Brain pericyte (primary cell): ENCODE data around the gene HOMEZ.
"Not testable (repeated sequence)": the region's sequence is repeated elsewhere in the genome, so short reads cannot be mapped to it uniquely, and the experiment has no call there.

Experiments used
- DNase-seq: peaks from one replicate; pipeline ENCODE4 v3.0.0-alpha.2; 2012; ENCODE audit warnings: low read depth, low spot score

The HOMEZ gene

DNA sequence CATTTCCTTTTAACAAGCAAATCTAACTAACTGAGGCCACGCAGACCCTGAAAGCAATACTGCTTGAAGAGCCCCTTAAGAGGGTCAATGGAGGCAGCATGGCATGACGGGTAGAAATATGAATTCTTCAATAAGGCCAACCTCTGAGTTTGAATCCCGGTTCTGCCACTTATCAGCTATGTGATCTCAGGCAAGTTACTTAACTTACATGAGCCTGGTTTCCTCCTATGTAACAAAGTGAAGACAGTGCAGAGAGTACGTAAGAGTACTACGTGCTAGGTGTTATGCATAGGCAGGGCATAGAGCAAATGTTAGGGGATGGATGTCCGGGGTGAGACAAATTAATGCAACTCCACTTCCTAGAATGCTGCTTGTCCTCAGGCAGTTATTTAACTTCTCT, 4.7 kb downstream of the HOMEZ start:
- DNase-seq = no peak

DNA sequence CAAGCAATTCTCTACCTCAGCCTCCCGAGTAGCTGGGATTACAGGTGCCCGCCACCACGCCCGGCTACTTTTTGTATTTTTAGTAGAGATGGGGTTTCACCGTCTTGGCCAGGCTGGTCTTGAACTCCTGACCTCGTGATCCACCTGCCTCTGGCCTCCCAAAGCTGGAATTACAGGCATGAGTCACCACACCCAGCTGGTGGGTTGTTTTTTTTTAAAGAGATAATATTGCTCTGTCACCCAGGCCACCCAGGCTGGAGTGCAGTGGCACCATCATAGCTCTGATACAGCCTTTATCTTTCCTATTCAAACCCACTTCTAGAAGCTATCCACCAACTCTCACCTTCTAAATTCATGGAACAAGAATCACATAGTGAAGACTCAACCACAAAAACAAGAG, 8.0 kb downstream of the HOMEZ start:
- DNase-seq = not testable (repeated sequence)

DNA sequence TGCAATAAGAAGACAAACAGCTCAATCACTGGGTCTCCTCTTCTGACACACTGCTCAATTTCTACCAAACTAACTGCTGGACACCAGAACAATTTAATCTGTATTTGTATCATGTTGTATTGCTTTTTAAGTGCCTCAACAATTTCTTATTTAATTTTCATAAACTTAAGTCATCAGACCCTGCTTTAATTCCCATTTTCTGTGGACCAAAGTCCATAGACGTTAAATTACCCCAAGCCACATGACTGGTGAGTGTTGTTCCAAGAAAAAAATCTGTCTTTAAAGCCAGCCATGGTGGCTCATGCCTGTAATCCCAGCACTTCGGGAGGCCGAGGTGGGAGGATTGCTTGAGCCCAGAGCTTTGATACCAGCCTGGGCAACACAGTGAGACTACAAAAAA, 8.7 kb downstream of the HOMEZ start:
- no peak for DNase-seq

GRCh38 chr14:23275412-23275811, 10.5 kb downstream of the HOMEZ start:
- DNase-seq = no peak

GRCh38 chr14:23269193-23269592, 16.7 kb downstream of the HOMEZ start:
- DNase-seq = no peak

- DNase-seq = not testable (repeated sequence)
These were observed 25.1 kb downstream of the HOMEZ start for GRCh38 chr14:23260849-23261248.

- DNase-seq = no peak
These were observed 26.5 kb downstream of the HOMEZ start for GRCh38 chr14:23259426-23259825.

GRCh38 chr14:23258256-23258655, 27.7 kb downstream of the HOMEZ start:
- DNase-seq = no peak

GRCh38 chr14:23252420-23253333, 33.3 kb downstream of the HOMEZ start:
- DNase-seq = no peak

DNA sequence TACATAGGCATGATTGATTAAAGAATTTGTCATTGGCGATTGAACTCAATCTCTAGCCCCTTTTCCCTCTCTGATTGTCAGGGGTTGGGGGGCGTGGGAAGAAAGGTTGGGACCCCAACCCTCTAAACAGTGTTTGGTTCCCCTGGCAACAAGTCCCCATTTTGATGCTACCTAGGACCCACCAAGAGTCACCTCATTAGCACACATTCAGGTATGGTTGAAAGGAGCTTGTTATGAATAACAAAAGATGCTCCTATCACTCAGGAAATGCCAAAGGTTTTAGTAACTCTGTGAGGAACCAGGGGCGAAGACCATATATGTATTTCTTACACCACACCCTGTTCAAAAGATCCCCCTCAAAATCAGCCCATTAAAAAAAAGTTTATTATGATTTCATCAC, 33.9 kb downstream of the HOMEZ start:
- no peak for DNase-seq

- no peak for DNase-seq
These were observed 36.1 kb downstream of the HOMEZ start for GRCh38 chr14:23249824-23250223.

DNA sequence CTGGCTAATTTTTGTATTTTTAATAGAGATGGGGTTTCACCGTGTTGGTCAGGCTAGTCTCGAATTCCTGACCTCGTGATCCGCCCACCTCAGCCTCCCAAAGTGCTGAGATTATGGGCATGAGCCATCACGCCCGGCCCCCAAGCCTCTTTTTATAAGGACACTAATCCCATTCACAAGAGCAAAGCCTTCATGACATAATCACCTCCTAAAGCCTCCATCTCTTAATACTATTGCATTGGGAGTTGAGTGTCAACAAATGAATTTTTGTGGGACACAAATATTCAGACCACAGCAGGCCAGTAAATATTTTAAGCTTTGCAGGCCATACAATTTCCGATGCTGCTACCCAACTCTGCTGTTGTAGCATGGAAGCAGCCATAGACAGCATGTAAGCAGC, 37.3 kb downstream of the HOMEZ start:
- no peak for DNase-seq

GRCh38 chr14:23245282-23245681, 40.6 kb downstream of the HOMEZ start:
- DNase-seq = no peak

- no peak for DNase-seq
These were observed 42.9 kb downstream of the HOMEZ start for GRCh38 chr14:23243066-23243465.

- no peak for DNase-seq
These were observed 43.9 kb downstream of the HOMEZ start for GRCh38 chr14:23242076-23242475.

DNA sequence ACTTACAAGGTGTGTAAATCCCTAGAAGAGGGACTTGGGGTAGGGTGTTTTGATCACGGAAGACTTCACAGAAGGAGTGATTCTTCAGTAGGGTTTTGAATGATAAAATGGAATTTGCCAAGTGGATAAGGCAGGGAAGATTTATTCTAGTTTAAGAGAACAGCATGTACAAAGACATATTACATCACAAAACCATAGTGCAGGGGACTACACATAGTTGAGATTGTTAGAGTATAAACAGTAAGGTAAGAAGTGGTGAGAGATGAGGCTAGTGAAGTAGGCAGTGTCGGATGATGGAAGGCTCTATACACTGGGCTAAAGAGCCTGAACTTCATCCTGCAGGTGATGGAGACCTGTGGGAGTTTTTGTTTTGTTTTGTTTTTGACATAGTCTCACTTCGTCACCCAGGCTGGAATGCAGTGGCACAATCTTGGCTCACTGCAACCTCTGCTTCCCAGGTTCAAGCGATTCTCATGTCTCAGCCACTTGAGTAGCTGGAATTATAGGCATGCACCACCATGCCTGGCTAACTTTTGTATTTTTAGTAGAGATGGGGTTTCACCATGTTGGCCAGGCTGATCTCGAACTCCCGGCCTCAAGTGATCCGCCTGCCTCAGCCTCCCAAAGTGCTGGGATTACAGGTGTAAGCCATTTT, 44.7 kb downstream of the HOMEZ start:
- DNase-seq = not testable (repeated sequence)

- no peak for DNase-seq
These were observed 45.3 kb downstream of the HOMEZ start for GRCh38 chr14:23240661-23241060.

- DNase-seq = no peak
These were observed 47.9 kb downstream of the HOMEZ start, which contains the start of gene RNF212B for GRCh38 chr14:23237772-23238594. TSS of gene RNF212B (plus strand) at chr14:23237936. CDS start at chr14:23240346, 2,410 bp downstream.

- not testable (repeated sequence) for DNase-seq
These were observed 53.6 kb downstream of the HOMEZ start for GRCh38 chr14:23232241-23232808.

- DNase-seq = no peak
These were observed 57.1 kb downstream of the HOMEZ start for GRCh38 chr14:23228812-23229211.

GRCh38 chr14:23227566-23227965, 58.4 kb downstream of the HOMEZ start:
- DNase-seq = no peak

DNA sequence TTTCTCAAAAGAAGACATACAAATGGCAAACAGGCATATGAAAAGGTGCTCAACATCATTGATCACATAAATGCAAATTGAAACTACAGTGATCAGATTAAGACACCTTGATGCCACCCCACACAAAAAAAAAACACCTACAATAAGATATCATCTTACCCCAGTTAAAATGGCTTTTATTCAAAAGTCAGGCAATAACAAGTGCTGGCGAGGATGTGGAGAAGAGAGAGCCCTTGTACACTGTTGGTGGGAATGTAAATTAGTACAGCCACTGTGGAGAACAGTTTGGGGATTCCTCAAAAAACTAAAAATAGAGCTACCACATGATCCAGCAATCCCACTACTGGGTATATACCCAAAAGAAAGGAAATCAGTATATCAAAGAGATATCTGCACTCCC, 61.0 kb downstream of the HOMEZ start:
- not testable (repeated sequence) for DNase-seq
